ENCODE measurements around the gene PLXND1.

PLXND1 gene

DNA sequence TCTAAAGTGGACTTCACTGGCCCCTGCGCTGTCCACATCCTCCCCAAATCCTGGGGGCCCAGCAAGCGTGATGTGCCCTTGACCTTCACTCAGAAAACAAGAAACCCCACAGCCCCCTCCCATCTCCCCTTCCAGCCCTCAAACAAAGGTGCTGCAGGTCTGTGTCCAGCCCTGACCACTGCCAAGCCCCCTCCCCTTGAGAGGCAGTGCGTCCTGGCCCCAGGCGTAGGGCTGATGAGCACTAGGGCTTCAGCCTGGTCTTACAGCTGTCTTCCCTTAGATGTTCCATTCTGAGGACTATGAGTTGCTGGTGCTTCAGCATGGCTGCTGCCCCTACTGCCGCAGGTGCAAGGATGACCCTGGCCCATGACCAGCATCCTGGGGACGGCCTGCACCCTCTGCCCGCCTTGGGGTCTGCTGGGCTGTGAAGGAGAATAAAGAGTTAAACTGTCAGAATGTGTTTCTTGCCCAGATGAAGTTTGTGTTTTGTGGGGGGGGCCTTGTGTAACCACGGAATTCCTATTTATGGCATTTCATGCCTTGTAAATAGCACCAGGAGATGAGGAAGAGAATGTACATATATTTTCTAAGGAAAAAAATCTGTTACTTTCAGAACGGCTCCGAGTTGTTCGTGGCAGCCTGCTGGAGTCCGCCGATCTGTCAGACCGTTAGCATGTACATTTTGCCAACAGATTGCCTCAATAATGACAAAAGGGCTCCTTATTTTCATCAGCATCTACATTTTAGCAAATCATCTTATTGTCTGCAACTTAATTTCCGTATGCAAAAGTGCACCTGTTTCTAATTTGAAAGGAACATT is 86.4 kb downstream of the PLXND1 start:
- no peaks in the 10 kb centered on the region for H3K27me3 ChIP-seq (ENCODE audit: insufficient read depth, low read length, poor library complexity, severe bottlenecking)
- TF ChIP-seq, protein P1, sequence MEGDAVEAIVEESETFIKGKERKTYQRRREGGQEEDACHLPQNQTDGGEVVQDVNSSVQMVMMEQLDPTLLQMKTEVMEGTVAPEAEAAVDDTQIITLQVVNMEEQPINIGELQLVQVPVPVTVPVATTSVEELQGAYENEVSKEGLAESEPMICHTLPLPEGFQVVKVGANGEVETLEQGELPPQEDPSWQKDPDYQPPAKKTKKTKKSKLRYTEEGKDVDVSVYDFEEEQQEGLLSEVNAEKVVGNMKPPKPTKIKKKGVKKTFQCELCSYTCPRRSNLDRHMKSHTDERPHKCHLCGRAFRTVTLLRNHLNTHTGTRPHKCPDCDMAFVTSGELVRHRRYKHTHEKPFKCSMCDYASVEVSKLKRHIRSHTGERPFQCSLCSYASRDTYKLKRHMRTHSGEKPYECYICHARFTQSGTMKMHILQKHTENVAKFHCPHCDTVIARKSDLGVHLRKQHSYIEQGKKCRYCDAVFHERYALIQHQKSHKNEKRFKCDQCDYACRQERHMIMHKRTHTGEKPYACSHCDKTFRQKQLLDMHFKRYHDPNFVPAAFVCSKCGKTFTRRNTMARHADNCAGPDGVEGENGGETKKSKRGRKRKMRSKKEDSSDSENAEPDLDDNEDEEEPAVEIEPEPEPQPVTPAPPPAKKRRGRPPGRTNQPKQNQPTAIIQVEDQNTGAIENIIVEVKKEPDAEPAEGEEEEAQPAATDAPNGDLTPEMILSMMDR (conservative IDR thresholded peaks at IDR 0.05; ENCODE audit: low read length): no peak
- no peak for TF ChIP-seq EZH2phosphoT487 (IDR thresholded peaks at IDR 0.05; ENCODE audit: borderline replicate concordance)
- no peaks in the 10 kb centered on the region for H3K79me2 ChIP-seq (ENCODE audit: insufficient read depth, low read length)

DNA sequence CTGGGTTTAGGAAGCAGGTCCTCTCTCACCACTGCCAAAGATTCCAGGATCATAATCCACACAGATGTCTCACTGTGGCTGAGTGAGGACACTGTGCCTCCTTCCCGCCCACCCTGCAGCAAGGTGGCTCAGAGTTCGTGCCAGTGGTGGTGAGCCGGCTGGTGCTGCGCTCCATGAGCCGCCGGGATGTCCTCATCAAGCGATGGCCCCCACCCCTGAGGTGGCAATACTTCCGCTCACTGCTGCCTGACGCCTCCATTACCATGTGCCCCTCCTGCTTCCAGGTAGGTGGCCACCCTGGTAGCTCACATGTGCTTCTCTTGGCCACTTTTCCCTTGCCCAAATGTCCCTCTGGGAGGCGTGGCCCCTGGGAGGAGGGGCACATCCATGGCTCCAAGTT is 87.0 kb downstream of the PLXND1 start:
- Histone ChIP-seq H4K20me1 (ENCODE audit: insufficient read depth, low read length, poor library complexity, severe bottlenecking) (no peaks in the 10 kb centered on the region), H3K27me3 (ENCODE audit: insufficient read depth, low read length, poor library complexity, severe bottlenecking) (no peaks in the 10 kb centered on the region), H3K9me2 (replicated peaks; ENCODE audit: low read depth, low read length) (no peaks in the 10 kb centered on the region), H3K9me3 (ENCODE audit: insufficient read depth, low read depth, low read length) (no peaks in the 10 kb centered on the region), H2AFZ (ENCODE audit: low read length) (no peak overlapping the region), H3K4me1 (ENCODE audit: insufficient read depth, low read length, poor library complexity, severe bottlenecking) (no peaks in the 10 kb centered on the region), H3K79me2 (ENCODE audit: insufficient read depth, low read length) (no peaks in the 10 kb centered on the region), H3K4me2 (ENCODE audit: low read depth, low read length, poor library complexity, severe bottlenecking) (no peak overlapping the region), H3K9ac (ENCODE audit: low read depth, low read length, poor library complexity, severe bottlenecking) (no peak overlapping the region), H3K36me3 (ENCODE audit: insufficient read depth, low read length) (no peaks in the 10 kb centered on the region), H3K4me3 (ENCODE audit: low read length, poor library complexity, severe bottlenecking) (no peak overlapping the region), H3F3A (ENCODE audit: low read depth) (no peaks in the 10 kb centered on the region)
- no peak for TF ChIP-seq EZH2phosphoT487 (IDR thresholded peaks at IDR 0.05; ENCODE audit: borderline replicate concordance)
- TF ChIP-seq, protein P1 (conservative IDR thresholded peaks at IDR 0.05; ENCODE audit: low read length): no peak

More for the DNA sequence above, 86.4 kb downstream of the PLXND1 start:
- no peaks in the 10 kb centered on the region for H3K36me3 ChIP-seq (ENCODE audit: insufficient read depth, low read length)
- no peak overlapping the region for H2AFZ ChIP-seq (ENCODE audit: low read length)
- no peak overlapping the region for H3K4me3 ChIP-seq (ENCODE audit: low read length, poor library complexity, severe bottlenecking)
- no peaks in the 10 kb centered on the region for H4K20me1 ChIP-seq (ENCODE audit: insufficient read depth, low read length, poor library complexity, severe bottlenecking)
- no peaks in the 10 kb centered on the region for H3K4me1 ChIP-seq (ENCODE audit: insufficient read depth, low read length, poor library complexity, severe bottlenecking)
- no peaks in the 10 kb centered on the region for H3F3A ChIP-seq (ENCODE audit: low read depth)
- H3K9me3 ChIP-seq (ENCODE audit: insufficient read depth, low read depth, low read length): no peaks in the 10 kb centered on the region
- no peak overlapping the region for H3K4me2 ChIP-seq (ENCODE audit: low read depth, low read length, poor library complexity, severe bottlenecking)
- no peaks in the 10 kb centered on the region for H3K9me2 ChIP-seq (replicated peaks; ENCODE audit: low read depth, low read length)
- H3K9ac ChIP-seq (ENCODE audit: low read depth, low read length, poor library complexity, severe bottlenecking): no peak overlapping the region

DNA sequence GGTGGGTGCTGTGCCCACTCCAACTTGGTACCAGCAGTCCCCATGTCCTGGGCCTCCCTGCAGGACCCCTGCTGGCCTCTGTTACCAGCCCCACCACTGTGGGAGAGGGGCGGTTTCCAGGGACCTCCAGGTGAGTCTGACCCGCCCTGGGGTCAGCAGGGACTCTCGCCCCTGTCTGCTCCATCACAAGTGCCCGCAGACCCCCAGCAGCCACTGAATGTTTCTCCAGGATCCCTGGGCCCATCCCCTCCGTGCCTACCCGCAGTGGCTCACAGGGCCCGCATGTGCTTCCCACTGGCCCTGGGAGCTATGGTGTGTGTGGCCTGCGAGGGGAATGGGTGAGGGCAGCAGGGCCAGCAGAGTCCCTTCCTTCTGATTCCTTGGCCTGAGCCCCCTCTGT is 87.9 kb downstream of the PLXND1 start:
- no peaks in the 10 kb centered on the region for H3F3A ChIP-seq (ENCODE audit: low read depth)
- no peak overlapping the region for H2AFZ ChIP-seq (ENCODE audit: low read length)
- H3K27me3 ChIP-seq (ENCODE audit: insufficient read depth, low read length, poor library complexity, severe bottlenecking): no peaks in the 10 kb centered on the region
- H3K4me1 ChIP-seq (ENCODE audit: insufficient read depth, low read length, poor library complexity, severe bottlenecking): no peaks in the 10 kb centered on the region
- H4K20me1 ChIP-seq (ENCODE audit: insufficient read depth, low read length, poor library complexity, severe bottlenecking): no peaks in the 10 kb centered on the region
- H3K9me3 ChIP-seq (ENCODE audit: insufficient read depth, low read depth, low read length): no peaks in the 10 kb centered on the region
- no peak for TF ChIP-seq EZH2phosphoT487 (IDR thresholded peaks at IDR 0.05; ENCODE audit: borderline replicate concordance)
- TF ChIP-seq, protein P1 (conservative IDR thresholded peaks at IDR 0.05; ENCODE audit: low read length): no peak
- H3K4me2 ChIP-seq (ENCODE audit: low read depth, low read length, poor library complexity, severe bottlenecking): no peak overlapping the region
- H3K9me2 ChIP-seq (replicated peaks; ENCODE audit: low read depth, low read length): no peaks in the 10 kb centered on the region
- no peaks in the 10 kb centered on the region; the same call in 1 of the 2 replicates for H3K36me3 ChIP-seq (ENCODE audit: insufficient read depth, low read length)
- H3K79me2 ChIP-seq (ENCODE audit: insufficient read depth, low read length): no peaks in the 10 kb centered on the region
- H3K9ac ChIP-seq (ENCODE audit: low read depth, low read length, poor library complexity, severe bottlenecking): no peak overlapping the region
- H3K4me3 ChIP-seq (ENCODE audit: low read length, poor library complexity, severe bottlenecking): no peak overlapping the region
